ENCODE measurements around the gene CAPN9. TPM values are rescaled to one million over a fixed set of nuclear protein-coding genes. Genes with fewer than 3 reads are reported as not detected.

The CAPN9 gene
- total and polyA plus RNA-seq, 2 donors (not counting 3 experiments of a cell fraction or from before 2014, with no cell fraction given) = not detected

- no peak overlapping the region for H3K9ac ChIP-seq (replicated peaks; ENCODE audit: extremely low read depth, insufficient read depth, low read length)
- ChIA-PET POLR2A (no interaction called here), CTCF (no interaction called here)
- dilution Hi-C loops (cut with MboI; ENCODE audit: extremely low pct_ligation_motif_present, low sequenced_read_pairs) (no loop called here), intact Hi-C loops (cut with micrococcal nuclease) (no loop called here)
- H3K4me3 ChIP-seq (replicated peaks in 1 of 3; ENCODE audit: insufficient read depth in 1 of 3, low read depth in 1 of 3, low read length in 3 of 3) = no peak overlapping the region
- H3K27me3 ChIP-seq (ENCODE audit: control insufficient read depth in 2 of 2, insufficient read depth in 2 of 2, low read length in 2 of 2) = no peaks in the 10 kb centered on the region
- no peak for DNase-seq (ENCODE audit: low read depth, low spot score)
- BruUV-seq (replicated peaks) = no TSS peak
- TF ChIP-seq MYC (IDR thresholded peaks at IDR 0.05; ENCODE audit: low read depth, low read length) = no peak
- H4K20me1 ChIP-seq (replicated peaks; ENCODE audit: control insufficient read depth, extremely low read depth, insufficient read depth, low read length) = no peaks in the 10 kb centered on the region
- H3K9me1 ChIP-seq (replicated peaks; ENCODE audit: control insufficient read depth, extremely low read depth, insufficient read depth, low read length) = no peaks in the 10 kb centered on the region
- H3K4me1 ChIP-seq (ENCODE audit: control insufficient read depth, extremely low read depth, insufficient read depth, low read length) = no peaks in the 10 kb centered on the region
- no peak overlapping the region for H3K27ac ChIP-seq (ENCODE audit: insufficient read depth, low read depth, low read length)
- no peak overlapping the region for H3K4me2 ChIP-seq (ENCODE audit: insufficient read depth, low read length)
- H3K79me2 ChIP-seq (ENCODE audit: control insufficient read depth, insufficient read depth, low read length) = no peaks in the 10 kb centered on the region
- no peak overlapping the region for H2AFZ ChIP-seq (ENCODE audit: low read depth, low read length)
- H3K36me3 ChIP-seq (ENCODE audit: control insufficient read depth in 2 of 2, extremely low read depth in 1 of 2, insufficient read depth in 2 of 2, low read length in 2 of 2) = no peaks in the 10 kb centered on the region
- H3K9me3 ChIP-seq (replicated peaks; ENCODE audit: control insufficient read depth, insufficient read depth, low read length) = no peaks in the 10 kb centered on the region
- no peak for FAIRE-seq
These were observed 47.1 kb upstream of the CAPN9 start for GRCh38 chr1:230700132-230700531.

- H3K27me3 ChIP-seq (ENCODE audit: control insufficient read depth in 2 of 2, insufficient read depth in 2 of 2, low read length in 2 of 2) = no peaks in the 10 kb centered on the region
- CTCF ChIA-PET = no interaction called here
These were observed 45.8 kb upstream of the CAPN9 start for GRCh38 chr1:230701434-230701833.

More at GRCh38 chr1:230701434-230701833, 45.8 kb upstream of the CAPN9 start:
- intact Hi-C loops (cut with micrococcal nuclease) (no loop called here), dilution Hi-C loops (cut with MboI; ENCODE audit: extremely low pct_ligation_motif_present, low sequenced_read_pairs) (no loop called here)
- no peak overlapping the region for H2AFZ ChIP-seq (ENCODE audit: low read depth, low read length)
- H3K36me3 ChIP-seq (ENCODE audit: control insufficient read depth in 2 of 2, extremely low read depth in 1 of 2, insufficient read depth in 2 of 2, low read length in 2 of 2) = no peaks in the 10 kb centered on the region
- no TSS peak for BruUV-seq (replicated peaks)
- no peak overlapping the region for H3K4me2 ChIP-seq (ENCODE audit: insufficient read depth, low read length)
- no peak overlapping the region for H3K4me3 ChIP-seq (replicated peaks in 1 of 3; ENCODE audit: insufficient read depth in 1 of 3, low read depth in 1 of 3, low read length in 3 of 3)
- no peaks in the 10 kb centered on the region for H3K4me1 ChIP-seq (ENCODE audit: control insufficient read depth, extremely low read depth, insufficient read depth, low read length)
- H3K27ac ChIP-seq (ENCODE audit: insufficient read depth, low read depth, low read length) = no peak overlapping the region
- DNase-seq (ENCODE audit: low read depth, low spot score) = no peak
- FAIRE-seq = no peak
- POLR2A ChIA-PET = no interaction called here
- no peak overlapping the region for H3K9ac ChIP-seq (replicated peaks; ENCODE audit: extremely low read depth, insufficient read depth, low read length)
- H4K20me1 ChIP-seq (replicated peaks; ENCODE audit: control insufficient read depth, extremely low read depth, insufficient read depth, low read length) = no peaks in the 10 kb centered on the region
- H3K79me2 ChIP-seq (ENCODE audit: control insufficient read depth, insufficient read depth, low read length) = no peaks in the 10 kb centered on the region
- H3K9me1 ChIP-seq (replicated peaks; ENCODE audit: control insufficient read depth, extremely low read depth, insufficient read depth, low read length) = no peaks in the 10 kb centered on the region
- no peaks in the 10 kb centered on the region for H3K9me3 ChIP-seq (replicated peaks; ENCODE audit: control insufficient read depth, insufficient read depth, low read length)
- TF ChIP-seq MAX (IDR thresholded peaks at IDR 0.05; ENCODE audit: insufficient read depth, insufficient read length) (no peak), GATA2 (IDR thresholded peaks at IDR 0.05; ENCODE audit: insufficient read depth, insufficient read length, low read depth, low read length) (no peak), MYC (IDR thresholded peaks at IDR 0.05; ENCODE audit: low read depth, low read length) (no peak), CTCF (IDR thresholded peaks at IDR 0.05; ENCODE audit: extremely low read depth in 1 of 2, insufficient read depth in 1 of 2, low read depth in 1 of 2, low read length in 2 of 2) (no peak), FOS (IDR thresholded peaks at IDR 0.05; ENCODE audit: borderline replicate concordance, insufficient read depth, low read length) (no peak), POLR2A (IDR thresholded peaks at IDR 0.05; ENCODE audit: low read depth, low read length) (no peak), JUN (IDR thresholded peaks at IDR 0.05; ENCODE audit: borderline replicate concordance, insufficient read depth, insufficient read length, low read depth) (no peak), POLR2AphosphoS5 (IDR thresholded peaks at IDR 0.05; ENCODE audit: insufficient read depth, low read depth, low read length) (no peak), EZH2 (IDR thresholded peaks at IDR 0.05; ENCODE audit: borderline replicate concordance, low read depth, low read length, severe bottlenecking) (no peak)
